ENCODE measurements around the gene CCP110.

The CCP110 gene

GRCh38 chr16:19601083-19601976, 77.6 kb downstream of the CCP110 start:
- peak; percentile 30 for DNase-seq (ENCODE audit: low spot score)

All from HuH-7.5 (cell line).